Omental fat pad (tissue), 4 donors: ENCODE measurements around the gene MMP3. TPM values are rescaled to one million over a fixed set of nuclear protein-coding genes. Genes with fewer than 3 reads are reported as not detected.

Source experiments
- ATAC-seq: fragments of 150-250 bp; one replicate; pipeline ENCODE4 v1.9.1; 2016; ENCODE audit warnings: mild to moderate bottlenecking, moderate library complexity; ENCODE audit not compliant: low FRiP score
- DNase-seq: peaks from one replicate; pipeline ENCODE4 v3.0.0-alpha.2; 2019; ENCODE audit warnings: low spot score
- CTCF ChIP-seq, 3 donors: fragments of 450-650 bp; IDR thresholded peaks; one replicate each; pipeline ENCODE4 v1.5.1; 2016 to 2017; ENCODE audit warnings: antibody characterized with exemption in 3 of 3, mild to moderate bottlenecking in 3 of 3, moderate library complexity in 2 of 3
- total RNA-seq, 4 donors: library from RNA; depleted of rRNA; stranded (reverse); fragments of >200 nt; gene quantifications; one replicate each; pipeline ENCODE4 v1.1.0, GENCODE V29; 2016

MMP3 gene
- total RNA-seq, 4 donors from 2014 or later = not detected

- ATAC-seq (no peak), DNase-seq (no peak)
- no peak for TF ChIP-seq CTCF (IDR thresholded peaks at IDR 0.05)
Observed at GRCh38 chr11:102824556-102824955, 18.9 kb downstream of the MMP3 start.

- ATAC-seq (no peak), DNase-seq (no peak)
- no peak for TF ChIP-seq CTCF (IDR thresholded peaks at IDR 0.05)
Observed at GRCh38 chr11:102819491-102819890, 23.9 kb downstream of the MMP3 start.

DNA sequence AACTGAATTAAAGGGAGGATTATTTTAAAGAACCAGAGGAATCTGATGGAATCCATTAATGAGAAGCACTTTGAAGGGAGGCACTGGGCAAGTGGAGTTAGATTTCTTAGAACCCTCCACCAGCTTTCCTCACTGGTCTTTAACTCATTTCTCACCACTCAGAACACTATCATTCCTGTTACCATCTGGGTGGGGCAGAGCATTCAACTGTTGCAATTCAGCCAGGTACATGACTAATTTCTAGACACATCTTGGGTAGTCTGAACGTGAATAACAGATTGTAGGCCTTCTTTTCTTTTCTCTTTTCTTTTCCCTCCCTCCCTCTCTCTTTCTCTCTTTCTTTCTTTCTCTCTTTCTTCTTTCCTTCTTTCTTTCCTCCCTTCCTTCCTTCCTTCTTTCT is 29.9 kb downstream of the MMP3 start:
- no peak for DNase-seq
- no peak for ATAC-seq
- TF ChIP-seq CTCF (IDR thresholded peaks at IDR 0.05) = no peak

DNA sequence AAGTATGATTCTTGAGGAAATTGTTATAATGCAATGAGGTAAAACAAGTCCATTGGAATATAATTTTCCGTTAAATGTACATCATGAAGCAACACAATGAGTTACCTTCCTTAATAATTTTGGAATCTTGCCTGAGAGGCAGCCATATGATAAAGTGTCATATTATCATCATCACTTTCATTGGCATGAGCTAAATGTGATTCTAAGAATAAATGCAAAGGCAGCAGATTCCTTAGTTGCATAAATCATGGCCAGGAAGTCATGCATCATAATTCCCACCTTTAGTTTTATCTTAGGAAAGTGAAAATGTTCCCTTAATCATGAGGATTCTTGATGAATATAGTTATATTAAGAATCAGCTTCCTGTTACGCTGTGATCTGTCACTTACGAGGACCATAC is 31.2 kb downstream of the MMP3 start:
- TF ChIP-seq CTCF (IDR thresholded peaks at IDR 0.05) = no peak
- DNase-seq = no peak
- no peak for ATAC-seq

- ATAC-seq = no peak
- no peak for DNase-seq
Observed at GRCh38 chr11:102810950-102811660, 32.3 kb downstream of the MMP3 start.

GRCh38 chr11:102809971-102810370 is 33.4 kb downstream of the MMP3 start:
- no peak for ATAC-seq
- no peak for DNase-seq
- TF ChIP-seq CTCF (IDR thresholded peaks at IDR 0.05) = no peak

More at GRCh38 chr11:102810950-102811660, 32.3 kb downstream of the MMP3 start:
- TF ChIP-seq CTCF (IDR thresholded peaks at IDR 0.05) = no peak

GRCh38 chr11:102807921-102808320 is 35.5 kb downstream of the MMP3 start:
- no peak for TF ChIP-seq CTCF (IDR thresholded peaks at IDR 0.05)
- DNase-seq (no peak), ATAC-seq (no peak)
